Neural crest cell (in vitro differentiated cells): ENCODE data around the gene GNLY. TPM values are rescaled to one million over a fixed set of nuclear protein-coding genes. Genes with fewer than 3 reads are reported as not detected.

Experiments
- DNase-seq: peaks from one replicate; pipeline ENCODE4 v3.0.0; 2021; ENCODE audit warnings: low read depth, mixed read lengths, low spot score
- H3K27ac Mint-ChIP-seq: one replicate; pipeline ENCODE4 v1.8.0; 2021; ENCODE audit warnings: mild to moderate bottlenecking, mixed read lengths; ENCODE audit not compliant: unreplicated experiment
- H3K27me3 Mint-ChIP-seq: 2 replicates; pipeline ENCODE4 v1.8.0; 2021; ENCODE audit warnings: low read depth, mild to moderate bottlenecking, mixed read lengths
- H3K36me3 Mint-ChIP-seq: 2 replicates; pipeline ENCODE4 v1.8.0; 2021; ENCODE audit warnings: low read depth, mild to moderate bottlenecking, mixed read lengths
- H3K4me1 Mint-ChIP-seq: 2 replicates; pipeline ENCODE4 v1.8.0; 2021; ENCODE audit warnings: mixed read lengths
- H3K4me3 Mint-ChIP-seq: one replicate; pipeline ENCODE4 v1.8.0; 2021; ENCODE audit warnings: mild to moderate bottlenecking, mixed read lengths
- H3K9me3 Mint-ChIP-seq: 2 replicates; pipeline ENCODE4 v1.8.0; 2021; ENCODE audit warnings: mixed read lengths
- total RNA-seq: library from RNA; stranded (reverse); gene quantifications from 2 replicates; pipeline ENCODE4 v1.2.1, GENCODE V29; 2021
- TF ChIP-seq, protein P1 (sequence below): fragments of 200-600 bp; sonication (generic); conservative IDR thresholded peaks from 2 replicates; pipeline ENCODE4 v1.5.0; 2021; ENCODE audit warnings: antibody characterized with exemption, mild to moderate bottlenecking

Gene GNLY
- total RNA-seq, 1 donor from 2014 or later, result not detected

- DNase-seq, result no peak
- Mint-ChIP-seq H3K36me3 (no peaks in the 10 kb centered on the region), H3K9me3 (no peaks in the 10 kb centered on the region), H3K4me3 (no peak overlapping the region), H3K4me1 (peaks cover 12% of the 10 kb centered on the region), H3K27me3 (no peaks in the 10 kb centered on the region), H3K27ac (no peak overlapping the region)
- TF ChIP-seq, protein P1, sequence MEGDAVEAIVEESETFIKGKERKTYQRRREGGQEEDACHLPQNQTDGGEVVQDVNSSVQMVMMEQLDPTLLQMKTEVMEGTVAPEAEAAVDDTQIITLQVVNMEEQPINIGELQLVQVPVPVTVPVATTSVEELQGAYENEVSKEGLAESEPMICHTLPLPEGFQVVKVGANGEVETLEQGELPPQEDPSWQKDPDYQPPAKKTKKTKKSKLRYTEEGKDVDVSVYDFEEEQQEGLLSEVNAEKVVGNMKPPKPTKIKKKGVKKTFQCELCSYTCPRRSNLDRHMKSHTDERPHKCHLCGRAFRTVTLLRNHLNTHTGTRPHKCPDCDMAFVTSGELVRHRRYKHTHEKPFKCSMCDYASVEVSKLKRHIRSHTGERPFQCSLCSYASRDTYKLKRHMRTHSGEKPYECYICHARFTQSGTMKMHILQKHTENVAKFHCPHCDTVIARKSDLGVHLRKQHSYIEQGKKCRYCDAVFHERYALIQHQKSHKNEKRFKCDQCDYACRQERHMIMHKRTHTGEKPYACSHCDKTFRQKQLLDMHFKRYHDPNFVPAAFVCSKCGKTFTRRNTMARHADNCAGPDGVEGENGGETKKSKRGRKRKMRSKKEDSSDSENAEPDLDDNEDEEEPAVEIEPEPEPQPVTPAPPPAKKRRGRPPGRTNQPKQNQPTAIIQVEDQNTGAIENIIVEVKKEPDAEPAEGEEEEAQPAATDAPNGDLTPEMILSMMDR, result no peak
Measured at GRCh38 chr2:85718009-85718391, 23.8 kb downstream of the GNLY start.

GRCh38 chr2:85718885-85719492 is 24.8 kb downstream of the GNLY start:
- peaks cover 12% of the 10 kb centered on the region for H3K4me1 Mint-ChIP-seq
- H3K9me3 Mint-ChIP-seq, result no peaks in the 10 kb centered on the region
- H3K4me3 Mint-ChIP-seq, result no peak overlapping the region
- no peaks in the 10 kb centered on the region for H3K36me3 Mint-ChIP-seq
- DNase-seq, result no peak
- TF ChIP-seq, protein P1, result no peak
- no peaks in the 10 kb centered on the region for H3K27me3 Mint-ChIP-seq
- no peak overlapping the region for H3K27ac Mint-ChIP-seq

GRCh38 chr2:85719609-85720240 is 25.6 kb downstream of the GNLY start:
- no peak for DNase-seq
- TF ChIP-seq, protein P1, result no peak
- Mint-ChIP-seq H3K4me1 (peaks cover 12% of the 10 kb centered on the region), H3K36me3 (no peaks in the 10 kb centered on the region), H3K4me3 (no peak overlapping the region), H3K27ac (no peak overlapping the region), H3K27me3 (no peaks in the 10 kb centered on the region), H3K9me3 (no peaks in the 10 kb centered on the region)

DNA sequence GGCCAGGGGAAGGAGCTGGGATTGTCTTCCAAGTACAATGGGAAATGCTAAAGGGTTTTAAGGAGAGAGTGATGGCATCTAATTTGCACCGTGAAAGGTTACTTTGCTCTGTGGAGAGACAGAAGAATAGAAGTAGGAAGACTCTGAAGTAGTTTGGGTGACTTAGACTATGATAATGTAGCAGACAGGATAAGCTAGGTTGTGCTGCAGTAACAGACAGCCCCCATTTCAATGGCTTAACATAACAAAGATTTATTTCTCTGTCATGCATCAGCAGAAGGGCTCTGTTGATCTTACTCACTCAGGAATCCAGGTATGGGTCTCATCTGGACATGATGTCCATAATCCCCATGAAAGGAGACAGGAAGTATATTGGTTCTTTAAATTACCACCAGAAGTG is 26.4 kb downstream of the GNLY start:
- Mint-ChIP-seq H3K27ac (no peak overlapping the region), H3K27me3 (peaks cover 3% of the 10 kb centered on the region), H3K4me3 (no peak overlapping the region), H3K36me3 (no peaks in the 10 kb centered on the region), H3K4me1 (peaks cover 16% of the 10 kb centered on the region), H3K9me3 (no peaks in the 10 kb centered on the region)
- DNase-seq, result no peak
- TF ChIP-seq, protein P1, result no peak

GRCh38 chr2:85721641-85722040 is 27.5 kb downstream of the GNLY start:
- H3K4me1 Mint-ChIP-seq, result peaks cover 9% of the 10 kb centered on the region
- no peak overlapping the region for H3K4me3 Mint-ChIP-seq
- H3K27ac Mint-ChIP-seq, result no peak overlapping the region
- H3K9me3 Mint-ChIP-seq, result no peaks in the 10 kb centered on the region
- DNase-seq, result no peak
- peaks cover 4% of the 10 kb centered on the region for H3K27me3 Mint-ChIP-seq
- no peaks in the 10 kb centered on the region for H3K36me3 Mint-ChIP-seq
- TF ChIP-seq, protein P1, result no peak
